ENCODE data around the gene TTC32.

TTC32 gene

GRCh38 chr2:19848029-19848750 is 53.6 kb downstream of the TTC32 start:
- no peak for DNase-seq

GRCh38 chr2:19847486-19847885 is 54.3 kb downstream of the TTC32 start:
- no peak for DNase-seq
